ENCODE results near the gene TMEM9B.
"Not testable (repeated sequence)": the region's sequence is repeated elsewhere in the genome, so short reads cannot be mapped to it uniquely, and the experiment has no call there.

Gene TMEM9B

GRCh38 chr11:9001736-9002135, 37.5 kb upstream of the TMEM9B start:
- WGBS (ENCODE audit: insufficient coverage, insufficient read length) = no CpG with 5 or more reads among the region's 6 CpGs
- H3K4me3 ChIP-seq (ENCODE audit: low read length) = no peak overlapping the region
- DNase-seq (ENCODE audit: low read depth, low spot score) = no peak

DNA sequence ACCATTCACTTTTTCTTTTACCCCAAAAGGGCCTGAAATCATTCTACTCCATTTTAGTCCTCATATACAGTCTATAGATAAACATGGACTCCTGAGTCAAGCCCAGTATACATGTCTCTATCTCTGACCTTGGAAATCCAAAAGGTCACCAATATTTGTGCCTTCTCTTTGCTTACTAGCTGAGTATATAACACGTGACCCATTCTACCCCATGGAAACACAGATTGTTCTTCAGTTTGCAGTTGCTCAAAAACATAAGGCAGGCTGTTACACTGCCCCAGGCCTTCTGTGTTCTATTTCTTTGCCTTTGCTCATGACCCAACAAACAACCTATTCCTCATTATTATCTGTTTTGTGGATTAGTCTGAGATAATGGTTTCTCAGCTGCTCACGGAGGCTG, 33.8 kb upstream of the TMEM9B start:
- no peak overlapping the region for H3K4me3 ChIP-seq (ENCODE audit: low read length)
- H3K9me3 ChIP-seq (ENCODE audit: control insufficient read depth, insufficient read depth, low read length) = no peaks in the 10 kb centered on the region
- H3K36me3 ChIP-seq (ENCODE audit: control insufficient read depth, insufficient read depth, low read length) = no peaks in the 10 kb centered on the region
- no peak for DNase-seq (ENCODE audit: low read depth, low spot score)
- H3K27me3 ChIP-seq (ENCODE audit: control insufficient read depth, insufficient read depth, low read length) = peaks cover 5% of the 10 kb centered on the region; the same call in 1 of the 2 replicates
- H3K4me1 ChIP-seq (ENCODE audit: control insufficient read depth, insufficient read depth, low read length) = no peaks in the 10 kb centered on the region
- WGBS (ENCODE audit: insufficient coverage, insufficient read length) = no CpG with 5 or more reads among the region's 2 CpGs
- H3K27ac ChIP-seq (ENCODE audit: low read length) = no peak overlapping the region

More at GRCh38 chr11:9001736-9002135, 37.5 kb upstream of the TMEM9B start:
- Histone ChIP-seq H3K36me3 (ENCODE audit: control insufficient read depth, insufficient read depth, low read length) (no peaks in the 10 kb centered on the region; the same call in 1 of the 2 replicates), H3K27me3 (ENCODE audit: control insufficient read depth, insufficient read depth, low read length) (peaks cover 21% of the 10 kb centered on the region; the same call in 1 of the 2 replicates), H3K4me1 (ENCODE audit: control insufficient read depth, insufficient read depth, low read length) (no peaks in the 10 kb centered on the region), H3K27ac (ENCODE audit: low read length) (no peak overlapping the region), H3K9me3 (ENCODE audit: control insufficient read depth, insufficient read depth, low read length) (no peaks in the 10 kb centered on the region)

- Histone ChIP-seq H3K36me3 (ENCODE audit: control insufficient read depth, insufficient read depth, low read length) (no peaks in the 10 kb centered on the region), H3K4me3 (ENCODE audit: low read length) (no peak overlapping the region), H3K9me3 (ENCODE audit: control insufficient read depth, insufficient read depth, low read length) (no peaks in the 10 kb centered on the region), H3K27ac (ENCODE audit: low read length) (no peak overlapping the region), H3K27me3 (ENCODE audit: control insufficient read depth, insufficient read depth, low read length) (peaks cover 2% of the 10 kb centered on the region; the same call in 1 of the 2 replicates), H3K4me1 (ENCODE audit: control insufficient read depth, insufficient read depth, low read length) (no peaks in the 10 kb centered on the region)
- WGBS (ENCODE audit: insufficient coverage, insufficient read length) = no CpG with 5 or more reads among the region's 3 CpGs
- DNase-seq (ENCODE audit: low read depth, low spot score) = no peak
Observed at GRCh38 chr11:8997451-8997850, 33.2 kb upstream of the TMEM9B start.

- H3K9me3 ChIP-seq (ENCODE audit: control insufficient read depth, insufficient read depth, low read length) = no peaks in the 10 kb centered on the region
- H3K4me3 ChIP-seq (ENCODE audit: low read length) = no peak overlapping the region
- H3K36me3 ChIP-seq (ENCODE audit: control insufficient read depth, insufficient read depth, low read length) = no peaks in the 10 kb centered on the region
- H3K27me3 ChIP-seq (ENCODE audit: control insufficient read depth, insufficient read depth, low read length) = no peaks in the 10 kb centered on the region
- no peak overlapping the region for H3K27ac ChIP-seq (ENCODE audit: low read length)
- no peaks in the 10 kb centered on the region for H3K4me1 ChIP-seq (ENCODE audit: control insufficient read depth, insufficient read depth, low read length)
- no peak for DNase-seq (ENCODE audit: low read depth, low spot score)
- WGBS (ENCODE audit: insufficient coverage, insufficient read length) = no CpG with 5 or more reads among the region's 1 CpG
Observed at GRCh38 chr11:8989453-8989852, 25.2 kb upstream of the TMEM9B start.

DNA sequence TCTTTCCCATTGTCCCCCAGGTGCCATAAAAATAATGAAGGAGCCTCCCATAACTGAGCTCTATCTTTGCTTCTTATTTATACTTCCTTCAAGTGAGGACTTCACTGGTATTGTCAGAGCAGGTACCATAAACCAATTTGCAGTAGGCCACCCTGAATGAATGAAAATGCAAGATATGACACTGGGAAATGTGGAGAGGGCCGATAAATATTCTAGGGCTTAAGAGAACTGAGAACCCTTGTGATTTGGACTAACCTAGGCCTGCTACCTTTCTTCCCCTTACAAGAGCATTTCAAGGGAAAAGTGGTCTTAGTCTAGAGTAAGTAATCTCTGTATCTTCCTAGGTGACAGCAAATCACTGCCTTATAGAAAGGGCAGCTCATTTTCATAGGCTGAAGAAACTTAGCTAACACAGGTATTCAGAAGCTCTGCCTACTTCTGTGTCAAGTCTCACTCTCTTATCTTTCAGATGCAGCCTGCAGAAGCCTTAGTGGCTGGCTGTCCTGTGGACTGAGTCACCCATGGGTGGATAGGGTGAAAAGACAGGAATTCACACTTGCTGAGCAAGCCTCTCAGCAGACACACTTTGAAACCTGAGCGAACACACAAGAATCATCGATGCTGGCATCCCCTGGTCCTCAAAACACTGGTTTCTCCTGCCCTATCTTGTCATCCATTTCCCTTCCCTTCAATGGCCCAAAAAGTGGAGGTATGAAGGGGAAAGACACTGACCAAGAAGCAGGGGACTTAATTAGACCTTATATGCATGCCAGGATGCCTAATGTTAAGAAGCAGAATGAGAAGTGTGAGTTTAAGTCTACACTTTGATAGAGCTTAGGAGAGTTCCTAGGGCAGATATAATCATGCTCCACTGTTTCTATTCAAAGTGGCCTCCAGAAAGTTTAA, 24.3 kb upstream of the TMEM9B start:
- Histone ChIP-seq H3K9me3 (ENCODE audit: control insufficient read depth, insufficient read depth, low read length) (no peaks in the 10 kb centered on the region), H3K36me3 (ENCODE audit: control insufficient read depth, insufficient read depth, low read length) (no peaks in the 10 kb centered on the region), H3K4me3 (ENCODE audit: low read length) (no peak overlapping the region), H3K4me1 (ENCODE audit: control insufficient read depth, insufficient read depth, low read length) (no peaks in the 10 kb centered on the region), H3K27ac (ENCODE audit: low read length) (no peak overlapping the region), H3K27me3 (ENCODE audit: control insufficient read depth, insufficient read depth, low read length) (no peaks in the 10 kb centered on the region)
- no CpG with 5 or more reads among the region's 3 CpGs for WGBS (ENCODE audit: insufficient coverage, insufficient read length)
- DNase-seq (ENCODE audit: low read depth, low spot score) = no peak

GRCh38 chr11:8987446-8987845, 23.2 kb upstream of the TMEM9B start:
- Histone ChIP-seq H3K9me3 (ENCODE audit: control insufficient read depth, insufficient read depth, low read length) (no peaks in the 10 kb centered on the region), H3K27ac (ENCODE audit: low read length) (no peak overlapping the region), H3K36me3 (ENCODE audit: control insufficient read depth, insufficient read depth, low read length) (no peaks in the 10 kb centered on the region), H3K4me1 (ENCODE audit: control insufficient read depth, insufficient read depth, low read length) (no peaks in the 10 kb centered on the region), H3K4me3 (ENCODE audit: low read length) (no peak overlapping the region), H3K27me3 (ENCODE audit: control insufficient read depth, insufficient read depth, low read length) (no peaks in the 10 kb centered on the region)
- DNase-seq (ENCODE audit: low read depth, low spot score) = no peak
- no CpG with 5 or more reads among the region's 2 CpGs for WGBS (ENCODE audit: insufficient coverage, insufficient read length)

DNA sequence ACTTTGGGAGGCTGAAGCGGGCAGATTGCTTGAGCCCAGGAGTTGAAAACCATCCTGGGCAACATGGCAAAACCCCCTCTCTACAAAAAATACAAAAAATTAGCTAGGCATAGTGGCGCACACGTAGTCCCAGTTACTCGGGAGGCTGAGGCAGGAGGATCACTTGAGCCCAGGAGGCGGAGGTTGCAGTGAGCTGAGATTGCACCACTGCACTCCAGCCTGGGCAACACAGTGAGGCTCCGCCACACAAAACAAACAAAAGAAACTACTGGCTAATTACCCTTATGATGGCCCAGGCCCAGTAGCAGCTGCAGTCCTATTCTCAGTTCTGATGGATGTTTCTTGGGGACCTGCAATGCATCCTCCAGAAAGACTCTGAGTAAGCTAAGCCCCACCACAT, 22.5 kb upstream of the TMEM9B start:
- WGBS (ENCODE audit: insufficient coverage, insufficient read length) = no CpG with 5 or more reads among the region's 6 CpGs
- not testable (repeated sequence) for H3K9me3 ChIP-seq (ENCODE audit: control insufficient read depth, insufficient read depth, low read length); H3K27me3 ChIP-seq (ENCODE audit: control insufficient read depth, insufficient read depth, low read length); H3K36me3 ChIP-seq (ENCODE audit: control insufficient read depth, insufficient read depth, low read length); DNase-seq (ENCODE audit: low read depth, low spot score); H3K4me3 ChIP-seq (ENCODE audit: low read length); H3K4me1 ChIP-seq (ENCODE audit: control insufficient read depth, insufficient read depth, low read length); H3K27ac ChIP-seq (ENCODE audit: low read length)

- DNase-seq (ENCODE audit: low read depth, low spot score) = no peak
- H3K4me1 ChIP-seq (ENCODE audit: control insufficient read depth, insufficient read depth, low read length) = no peaks in the 10 kb centered on the region
- no CpG with 5 or more reads among the region's 5 CpGs for WGBS (ENCODE audit: insufficient coverage, insufficient read length)
- H3K27ac ChIP-seq (ENCODE audit: low read length) = no peak overlapping the region
- no peaks in the 10 kb centered on the region for H3K27me3 ChIP-seq (ENCODE audit: control insufficient read depth, insufficient read depth, low read length)
- no peaks in the 10 kb centered on the region for H3K36me3 ChIP-seq (ENCODE audit: control insufficient read depth, insufficient read depth, low read length)
- no peak overlapping the region for H3K4me3 ChIP-seq (ENCODE audit: low read length)
- H3K9me3 ChIP-seq (ENCODE audit: control insufficient read depth, insufficient read depth, low read length) = no peaks in the 10 kb centered on the region
Observed at GRCh38 chr11:8985462-8985861, 21.2 kb upstream of the TMEM9B start.

DNA sequence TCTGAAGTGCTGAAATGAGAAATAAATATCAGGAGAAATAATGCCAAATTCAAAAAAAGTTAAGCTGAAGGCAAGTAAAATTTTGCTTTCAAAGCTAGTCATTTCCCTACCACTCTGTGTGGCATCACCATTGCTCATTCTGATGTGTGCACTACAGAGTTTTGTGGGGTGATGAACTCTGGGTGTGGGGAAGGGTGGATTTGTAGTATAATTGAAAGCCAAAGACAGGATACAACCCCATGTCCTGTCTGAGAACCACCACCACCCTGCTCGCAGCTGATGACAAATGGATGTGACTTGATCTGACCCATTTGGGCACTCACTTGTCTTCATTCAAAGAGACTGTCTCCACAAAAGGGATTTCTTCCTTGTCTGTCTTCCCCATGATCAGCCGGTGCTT, 19.3 kb upstream of the TMEM9B start:
- Histone ChIP-seq H3K4me1 (ENCODE audit: control insufficient read depth, insufficient read depth, low read length) (no peaks in the 10 kb centered on the region), H3K27me3 (ENCODE audit: control insufficient read depth, insufficient read depth, low read length) (no peaks in the 10 kb centered on the region), H3K4me3 (ENCODE audit: low read length) (no peak overlapping the region), H3K9me3 (ENCODE audit: control insufficient read depth, insufficient read depth, low read length) (no peaks in the 10 kb centered on the region), H3K27ac (ENCODE audit: low read length) (no peak overlapping the region), H3K36me3 (ENCODE audit: control insufficient read depth, insufficient read depth, low read length) (no peaks in the 10 kb centered on the region)
- no CpG with 5 or more reads among the region's 2 CpGs for WGBS (ENCODE audit: insufficient coverage, insufficient read length)
- DNase-seq (ENCODE audit: low read depth, low spot score) = no peak

DNA sequence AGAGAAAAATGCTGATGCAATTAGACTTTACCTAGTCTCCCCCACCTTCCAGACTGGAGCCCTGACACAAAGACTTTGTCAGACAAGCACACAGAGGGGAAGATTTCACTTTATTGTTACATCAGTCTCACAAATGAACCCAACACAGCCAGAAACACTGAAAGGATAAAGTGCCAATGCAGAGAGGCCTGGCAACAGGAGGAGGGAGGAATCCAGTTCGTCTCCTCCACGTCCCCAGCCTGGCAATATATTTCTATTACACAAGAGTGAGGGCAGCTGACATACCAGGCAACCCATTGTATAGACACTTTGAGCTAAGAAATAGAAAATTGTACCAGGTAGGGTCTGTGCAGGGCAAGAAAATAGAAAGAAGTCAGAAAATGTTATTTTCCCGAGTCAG, 16.2 kb upstream of the TMEM9B start:
- Histone ChIP-seq H3K27me3 (ENCODE audit: control insufficient read depth, insufficient read depth, low read length) (no peaks in the 10 kb centered on the region), H3K36me3 (ENCODE audit: control insufficient read depth, insufficient read depth, low read length) (no peaks in the 10 kb centered on the region), H3K27ac (ENCODE audit: low read length) (no peak overlapping the region), H3K4me1 (ENCODE audit: control insufficient read depth, insufficient read depth, low read length) (no peaks in the 10 kb centered on the region), H3K9me3 (ENCODE audit: control insufficient read depth, insufficient read depth, low read length) (no peaks in the 10 kb centered on the region), H3K4me3 (ENCODE audit: low read length) (no peak overlapping the region)
- no CpG with 5 or more reads among the region's 3 CpGs for WGBS (ENCODE audit: insufficient coverage, insufficient read length)
- DNase-seq (ENCODE audit: low read depth, low spot score) = no peak

- H3K4me3 ChIP-seq (ENCODE audit: low read length); H3K36me3 ChIP-seq (ENCODE audit: control insufficient read depth, insufficient read depth, low read length); H3K4me1 ChIP-seq (ENCODE audit: control insufficient read depth, insufficient read depth, low read length); H3K9me3 ChIP-seq (ENCODE audit: control insufficient read depth, insufficient read depth, low read length); H3K27ac ChIP-seq (ENCODE audit: low read length); DNase-seq (ENCODE audit: low read depth, low spot score); H3K27me3 ChIP-seq (ENCODE audit: control insufficient read depth, insufficient read depth, low read length): not testable (repeated sequence)
- WGBS (ENCODE audit: insufficient coverage, insufficient read length) = no CpG with 5 or more reads among the region's 7 CpGs
Observed at GRCh38 chr11:8979365-8979764, 15.1 kb upstream of the TMEM9B start.

All from iPS DF 6.9 (cell line).